ENCODE measurements around the gene VCAM1.

Gene VCAM1

GRCh38 chr1:100720751-100721150 is 1.2 kb downstream of the VCAM1 start:
- TF ChIP-seq CTCF (IDR thresholded peaks at IDR 0.05; ENCODE audit: low read depth, low read length, missing control alignments): no peak
- in situ Hi-C loops (cut with HindIII; ENCODE audit: low sequenced_read_pairs): no loop called here
- peak overlapping the region; percentile 19 for H3K4me3 ChIP-seq (ENCODE audit: low read depth, low read length)
- no peak for DNase-seq (ENCODE audit: low read depth)

GRCh38 chr1:100721526-100722207 is 2.1 kb downstream of the VCAM1 start:
- H3K4me3 ChIP-seq (ENCODE audit: low read depth, low read length): peak overlapping the region; percentile 20
- in situ Hi-C loops (cut with HindIII; ENCODE audit: low sequenced_read_pairs): no loop called here
- DNase-seq (ENCODE audit: low read depth): peak; percentile 85
- TF ChIP-seq CTCF (IDR thresholded peaks at IDR 0.05; ENCODE audit: low read depth, low read length, missing control alignments): no peak

GRCh38 chr1:100722221-100722620 is 2.7 kb downstream of the VCAM1 start:
- H3K4me3 ChIP-seq (ENCODE audit: low read depth, low read length): no peak overlapping the region
- no peak for TF ChIP-seq CTCF (IDR thresholded peaks at IDR 0.05; ENCODE audit: low read depth, low read length, missing control alignments)
- in situ Hi-C loops (cut with HindIII; ENCODE audit: low sequenced_read_pairs): no loop called here
- DNase-seq (ENCODE audit: low read depth): no peak

GRCh38 chr1:100724281-100724680 is 4.7 kb downstream of the VCAM1 start:
- no peak for TF ChIP-seq CTCF (IDR thresholded peaks at IDR 0.05; ENCODE audit: low read depth, low read length, missing control alignments)
- H3K4me3 ChIP-seq (ENCODE audit: low read depth, low read length): no peak overlapping the region
- no peak for DNase-seq (ENCODE audit: low read depth)
- in situ Hi-C loops (cut with HindIII; ENCODE audit: low sequenced_read_pairs): no loop called here

- in situ Hi-C loops (cut with HindIII; ENCODE audit: low sequenced_read_pairs): no loop called here
- no peak overlapping the region for H3K4me3 ChIP-seq (ENCODE audit: low read depth, low read length)
- TF ChIP-seq CTCF (IDR thresholded peaks at IDR 0.05; ENCODE audit: low read depth, low read length, missing control alignments): no peak
- DNase-seq (ENCODE audit: low read depth): no peak
Measured at GRCh38 chr1:100730130-100730529, 10.6 kb downstream of the VCAM1 start.

GRCh38 chr1:100731309-100731708 is 11.8 kb downstream of the VCAM1 start:
- TF ChIP-seq CTCF (IDR thresholded peaks at IDR 0.05; ENCODE audit: low read depth, low read length, missing control alignments): no peak
- DNase-seq (ENCODE audit: low read depth): no peak
- in situ Hi-C loops (cut with HindIII; ENCODE audit: low sequenced_read_pairs): no loop called here
- H3K4me3 ChIP-seq (ENCODE audit: low read depth, low read length): no peak overlapping the region

All from astrocyte of the cerebellum (primary cell).